ENCODE data around the gene SEMA4A. TPM values are rescaled to one million over a fixed set of nuclear protein-coding genes. Genes with fewer than 3 reads are reported as not detected.

The SEMA4A gene
- total and polyA plus RNA-seq, 9 of the 15 experiments (the other 6 are each of a cell fraction or from before 2014, with no cell fraction given), result 0.04 to 1.7 (median 0.45) TPM

DNA sequence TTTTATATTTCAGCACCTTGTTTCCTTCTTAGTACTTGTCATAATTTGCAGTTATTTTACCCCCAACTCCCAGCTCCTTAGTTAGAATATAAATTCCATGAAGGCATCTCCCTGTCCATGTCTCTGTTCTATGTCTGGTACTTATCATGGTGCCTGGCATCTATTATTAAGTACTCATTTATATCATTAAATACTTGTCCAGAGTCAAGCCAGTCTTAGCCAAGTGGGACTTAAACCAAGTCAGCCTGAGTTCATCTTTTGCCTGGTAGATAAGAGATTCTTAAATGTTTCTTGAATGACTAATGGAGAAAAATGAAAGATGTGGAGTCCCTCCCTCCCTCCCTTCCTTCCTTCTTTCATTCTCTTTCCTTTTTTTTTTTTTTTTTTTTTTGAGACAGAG, 49.9 kb downstream of the SEMA4A start:
- Histone ChIP-seq H4K20me1 (replicated peaks; ENCODE audit: control insufficient read depth, insufficient read depth, low read length) (peaks cover 4% of the 10 kb centered on the region; the same call in 1 of the 2 replicates), H3K27me3 (ENCODE audit: control insufficient read depth in 2 of 2, insufficient read depth in 2 of 2, low read length in 2 of 2) (no peaks in the 10 kb centered on the region), H2AFZ (ENCODE audit: low read depth, low read length) (no peak overlapping the region), H3K79me2 (ENCODE audit: control insufficient read depth, insufficient read depth, low read length) (peaks cover 17% of the 10 kb centered on the region; the same call in 2 of the 3 replicates), H3K36me3 (ENCODE audit: control insufficient read depth, insufficient read depth, low read length) (peaks cover 65% of the 10 kb centered on the region; the same call in 2 of the 3 replicates), H3K9me3 (replicated peaks; ENCODE audit: control insufficient read depth, insufficient read depth, low read depth, low read length) (no peaks in the 10 kb centered on the region), H3K27ac (ENCODE audit: extremely low read depth, low read depth, low read length) (no peak overlapping the region), H3K9me1 (ENCODE audit: control insufficient read depth, insufficient read depth, low read length) (no peaks in the 10 kb centered on the region), H3K4me1 (replicated peaks in 1 of 2; ENCODE audit: control insufficient read depth in 2 of 2, insufficient read depth in 2 of 2, low read length in 2 of 2) (peaks cover 0 to 3% of the 10 kb centered on the region in 2 experiments; a peak in 2 of 5 replicates), H3K4me2 (ENCODE audit: insufficient read depth, low read length) (no peak overlapping the region), H3K9ac (ENCODE audit: insufficient read depth in 1 of 2, low read depth in 2 of 2, low read length in 2 of 2) (no peak overlapping the region), H3K4me3 (no peak overlapping the region)
- ChIA-PET CTCF (ENCODE audit: low intra/inter-chr PET ratio) (no interaction called here), POLR2A (interaction anchor here (0.6 to 9.2 kb wide), 2 partner anchors 10 to 271 kb away, joined by 4 to 62 read pairs; partner anchors contain the start of gene PMF1)
- TF ChIP-seq, protein P1, sequence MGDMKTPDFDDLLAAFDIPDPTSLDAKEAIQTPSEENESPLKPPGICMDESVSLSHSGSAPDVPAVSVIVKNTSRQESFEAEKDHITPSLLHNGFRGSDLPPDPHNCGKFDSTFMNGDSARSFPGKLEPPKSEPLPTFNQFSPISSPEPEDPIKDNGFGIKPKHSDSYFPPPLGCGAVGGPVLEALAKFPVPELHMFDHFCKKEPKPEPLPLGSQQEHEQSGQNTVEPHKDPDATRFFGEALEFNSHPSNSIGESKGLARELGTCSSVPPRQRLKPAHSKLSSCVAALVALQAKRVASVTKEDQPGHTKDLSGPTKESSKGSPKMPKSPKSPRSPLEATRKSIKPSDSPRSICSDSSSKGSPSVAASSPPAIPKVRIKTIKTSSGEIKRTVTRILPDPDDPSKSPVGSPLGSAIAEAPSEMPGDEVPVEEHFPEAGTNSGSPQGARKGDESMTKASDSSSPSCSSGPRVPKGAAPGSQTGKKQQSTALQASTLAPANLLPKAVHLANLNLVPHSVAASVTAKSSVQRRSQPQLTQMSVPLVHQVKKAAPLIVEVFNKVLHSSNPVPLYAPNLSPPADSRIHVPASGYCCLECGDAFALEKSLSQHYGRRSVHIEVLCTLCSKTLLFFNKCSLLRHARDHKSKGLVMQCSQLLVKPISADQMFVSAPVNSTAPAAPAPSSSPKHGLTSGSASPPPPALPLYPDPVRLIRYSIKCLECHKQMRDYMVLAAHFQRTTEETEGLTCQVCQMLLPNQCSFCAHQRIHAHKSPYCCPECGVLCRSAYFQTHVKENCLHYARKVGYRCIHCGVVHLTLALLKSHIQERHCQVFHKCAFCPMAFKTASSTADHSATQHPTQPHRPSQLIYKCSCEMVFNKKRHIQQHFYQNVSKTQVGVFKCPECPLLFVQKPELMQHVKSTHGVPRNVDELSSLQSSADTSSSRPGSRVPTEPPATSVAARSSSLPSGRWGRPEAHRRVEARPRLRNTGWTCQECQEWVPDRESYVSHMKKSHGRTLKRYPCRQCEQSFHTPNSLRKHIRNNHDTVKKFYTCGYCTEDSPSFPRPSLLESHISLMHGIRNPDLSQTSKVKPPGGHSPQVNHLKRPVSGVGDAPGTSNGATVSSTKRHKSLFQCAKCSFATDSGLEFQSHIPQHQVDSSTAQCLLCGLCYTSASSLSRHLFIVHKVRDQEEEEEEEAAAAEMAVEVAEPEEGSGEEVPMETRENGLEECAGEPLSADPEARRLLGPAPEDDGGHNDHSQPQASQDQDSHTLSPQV (IDR thresholded peaks at IDR 0.05), result no peak
- TF ChIP-seq JUND (IDR thresholded peaks at IDR 0.05; ENCODE audit: borderline replicate concordance, low read depth, low read length) (no peak), JUND (tag; IDR thresholded peaks at IDR 0.05; ENCODE audit: borderline replicate concordance, low read depth, low read length) (no peak), HMGN3 (IDR thresholded peaks at IDR 0.05; ENCODE audit: borderline replicate concordance, extremely low read depth, insufficient read length, low read depth, low read length) (no peak), POLR2AphosphoS2 (IDR thresholded peaks at IDR 0.05; ENCODE audit: low read length) (no peak), NRF1 (conservative IDR thresholded peaks at IDR 0.05 in 1 of 2, IDR thresholded peaks at IDR 0.05 in 1 of 2) (no peak), CBFB (CRISPR knock-in tag; IDR thresholded peaks at IDR 0.05) (no peak), KLF6 (CRISPR knock-in tag; IDR thresholded peaks at IDR 0.05; ENCODE audit: borderline replicate concordance) (no peak), SP2 (IDR thresholded peaks at IDR 0.05; ENCODE audit: extremely low read depth, low read depth, low read length, poor library complexity, severe bottlenecking) (no peak)
- TF ChIP-seq, protein P2, sequence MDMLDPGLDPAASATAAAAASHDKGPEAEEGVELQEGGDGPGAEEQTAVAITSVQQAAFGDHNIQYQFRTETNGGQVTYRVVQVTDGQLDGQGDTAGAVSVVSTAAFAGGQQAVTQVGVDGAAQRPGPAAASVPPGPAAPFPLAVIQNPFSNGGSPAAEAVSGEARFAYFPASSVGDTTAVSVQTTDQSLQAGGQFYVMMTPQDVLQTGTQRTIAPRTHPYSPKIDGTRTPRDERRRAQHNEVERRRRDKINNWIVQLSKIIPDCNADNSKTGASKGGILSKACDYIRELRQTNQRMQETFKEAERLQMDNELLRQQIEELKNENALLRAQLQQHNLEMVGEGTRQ (CRISPR knock-in tag; IDR thresholded peaks at IDR 0.05), result no peak
- TF ChIP-seq, protein P3, sequence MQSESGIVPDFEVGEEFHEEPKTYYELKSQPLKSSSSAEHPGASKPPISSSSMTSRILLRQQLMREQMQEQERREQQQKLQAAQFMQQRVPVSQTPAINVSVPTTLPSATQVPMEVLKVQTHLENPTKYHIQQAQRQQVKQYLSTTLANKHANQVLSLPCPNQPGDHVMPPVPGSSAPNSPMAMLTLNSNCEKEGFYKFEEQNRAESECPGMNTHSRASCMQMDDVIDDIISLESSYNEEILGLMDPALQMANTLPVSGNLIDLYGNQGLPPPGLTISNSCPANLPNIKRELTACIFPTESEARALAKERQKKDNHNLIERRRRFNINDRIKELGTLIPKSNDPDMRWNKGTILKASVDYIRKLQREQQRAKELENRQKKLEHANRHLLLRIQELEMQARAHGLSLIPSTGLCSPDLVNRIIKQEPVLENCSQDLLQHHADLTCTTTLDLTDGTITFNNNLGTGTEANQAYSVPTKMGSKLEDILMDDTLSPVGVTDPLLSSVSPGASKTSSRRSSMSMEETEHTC (IDR thresholded peaks at IDR 0.05), result no peak
- TF ChIP-seq, protein P4, sequence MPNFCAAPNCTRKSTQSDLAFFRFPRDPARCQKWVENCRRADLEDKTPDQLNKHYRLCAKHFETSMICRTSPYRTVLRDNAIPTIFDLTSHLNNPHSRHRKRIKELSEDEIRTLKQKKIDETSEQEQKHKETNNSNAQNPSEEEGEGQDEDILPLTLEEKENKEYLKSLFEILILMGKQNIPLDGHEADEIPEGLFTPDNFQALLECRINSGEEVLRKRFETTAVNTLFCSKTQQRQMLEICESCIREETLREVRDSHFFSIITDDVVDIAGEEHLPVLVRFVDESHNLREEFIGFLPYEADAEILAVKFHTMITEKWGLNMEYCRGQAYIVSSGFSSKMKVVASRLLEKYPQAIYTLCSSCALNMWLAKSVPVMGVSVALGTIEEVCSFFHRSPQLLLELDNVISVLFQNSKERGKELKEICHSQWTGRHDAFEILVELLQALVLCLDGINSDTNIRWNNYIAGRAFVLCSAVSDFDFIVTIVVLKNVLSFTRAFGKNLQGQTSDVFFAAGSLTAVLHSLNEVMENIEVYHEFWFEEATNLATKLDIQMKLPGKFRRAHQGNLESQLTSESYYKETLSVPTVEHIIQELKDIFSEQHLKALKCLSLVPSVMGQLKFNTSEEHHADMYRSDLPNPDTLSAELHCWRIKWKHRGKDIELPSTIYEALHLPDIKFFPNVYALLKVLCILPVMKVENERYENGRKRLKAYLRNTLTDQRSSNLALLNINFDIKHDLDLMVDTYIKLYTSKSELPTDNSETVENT (CRISPR knock-in tag; IDR thresholded peaks at IDR 0.05), result no peak
- ATAC-seq, result no peak
- in situ Hi-C loops (cut with MboI), result no loop called here
- BruUV-seq (replicated peaks), result no TSS peak
- intact Hi-C loops (cut with micrococcal nuclease), result no loop called here
- DNase-seq (ENCODE audit: extremely low read depth in 1 of 4, low spot score in 3 of 4), result peak in 1 of 4 experiments; percentile 5
- no peak for FAIRE-seq
